ENCODE measurements around the gene AATK. TPM values are rescaled to one million over a fixed set of nuclear protein-coding genes. Genes with fewer than 3 reads are reported as not detected.
A peak's percentile ranks its signal among the peaks of the same experiment; 100 is the strongest.

AATK gene
- total RNA-seq, 1 donor from 2014 or later = 0.62 TPM

DNA sequence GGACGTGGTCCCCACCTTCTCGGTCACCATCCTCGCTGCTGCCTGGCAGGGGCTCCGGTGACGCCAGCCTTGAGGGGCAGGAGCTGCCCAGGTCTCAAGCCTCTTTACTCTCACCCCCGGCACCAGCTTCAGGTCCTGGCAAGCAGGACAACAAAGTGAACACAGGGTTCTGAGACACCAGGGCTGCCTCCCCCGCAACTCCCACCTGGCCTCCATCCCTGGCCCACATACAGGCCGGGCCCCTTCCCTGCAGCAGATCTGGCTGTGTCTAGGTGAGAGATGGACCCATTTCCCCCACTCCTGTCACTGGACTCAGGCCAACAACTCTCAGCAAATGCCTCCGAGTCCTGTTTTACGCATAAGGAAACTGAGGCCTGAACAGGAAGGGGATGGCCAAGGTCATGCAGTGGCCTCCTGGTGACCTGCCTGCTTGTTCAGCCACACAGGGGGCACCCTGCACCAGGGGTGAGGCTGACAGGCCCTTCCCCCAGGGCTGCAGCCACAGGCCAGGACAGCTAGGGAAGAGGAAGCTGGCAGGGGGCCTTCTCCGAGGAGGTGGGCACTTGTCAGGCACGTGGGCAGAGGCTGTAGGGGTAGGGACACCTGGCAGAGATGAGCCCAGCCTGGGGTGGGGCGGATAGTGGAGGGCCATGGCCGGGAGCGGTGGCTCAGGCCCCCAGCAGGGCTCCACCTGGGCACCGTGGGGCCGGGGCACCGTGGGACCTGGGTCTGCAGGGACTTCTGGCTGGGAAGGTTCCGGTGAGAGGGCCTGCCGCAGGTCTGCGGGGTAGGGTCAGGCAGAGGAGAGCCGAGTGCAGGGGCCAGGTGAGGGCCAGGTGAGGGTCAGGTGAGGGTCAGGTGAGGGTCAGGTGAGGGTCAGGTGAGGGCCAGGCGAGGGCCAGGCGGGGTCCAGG lies 47.5 kb downstream of the AATK start:
- H3K9me3 Mint-ChIP-seq = no peaks in the 10 kb centered on the region

DNA sequence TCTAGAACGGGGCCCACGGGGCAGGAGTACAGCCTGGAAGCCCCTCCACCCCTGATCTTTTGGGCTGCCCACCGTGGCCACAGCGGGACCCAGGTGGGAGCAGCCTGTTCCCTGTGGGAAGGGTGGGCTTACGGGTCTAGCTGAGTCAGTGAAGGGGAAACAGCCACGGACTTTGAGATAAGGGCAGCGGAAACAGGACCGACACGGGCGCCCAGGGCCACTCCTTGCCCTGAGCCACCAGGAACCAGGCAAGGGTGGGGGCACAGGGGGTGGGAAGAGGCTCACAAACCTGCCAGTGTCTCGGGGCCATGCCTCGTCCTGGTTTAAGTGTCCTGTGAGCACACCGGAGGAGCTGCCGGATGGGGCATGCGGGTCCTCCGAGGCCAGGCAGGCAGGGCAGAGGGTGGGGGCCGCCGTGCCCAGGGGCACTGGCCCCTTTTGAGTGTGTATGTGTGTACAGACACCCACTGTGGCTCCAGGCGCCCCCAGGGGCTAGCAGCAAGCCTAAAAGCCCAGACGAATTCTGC lies 48.3 kb downstream of the AATK start:
- Mint-ChIP-seq H3K4me3 (no peak overlapping the region), H3K27ac (no peak overlapping the region), H3K9me3 (no peaks in the 10 kb centered on the region), H3K36me3 (ENCODE audit: low read depth) (no peaks in the 10 kb centered on the region), H3K27me3 (ENCODE audit: insufficient read depth) (no peaks in the 10 kb centered on the region), H3K4me1 (ENCODE audit: low read depth) (no peaks in the 10 kb centered on the region)
- no peak for DNase-seq (ENCODE audit: low spot score)
- intact Hi-C loops (cut with micrococcal nuclease) = no loop called here

More for the DNA sequence above, 47.5 kb downstream of the AATK start:
- H3K4me3 Mint-ChIP-seq = peak overlapping the region; percentile 42
- H3K4me1 Mint-ChIP-seq (ENCODE audit: low read depth) = no peaks in the 10 kb centered on the region
- H3K27ac Mint-ChIP-seq = peak overlapping the region; percentile 13
- H3K27me3 Mint-ChIP-seq (ENCODE audit: insufficient read depth) = no peaks in the 10 kb centered on the region
- intact Hi-C loops (cut with micrococcal nuclease) = loop anchor here (1.0 kb wide), 2 partner anchors 105 to 435 kb away; no protein-coding TSS in a partner anchor
- no peak for DNase-seq (ENCODE audit: low spot score)
- H3K36me3 Mint-ChIP-seq (ENCODE audit: low read depth) = no peaks in the 10 kb centered on the region

DNA sequence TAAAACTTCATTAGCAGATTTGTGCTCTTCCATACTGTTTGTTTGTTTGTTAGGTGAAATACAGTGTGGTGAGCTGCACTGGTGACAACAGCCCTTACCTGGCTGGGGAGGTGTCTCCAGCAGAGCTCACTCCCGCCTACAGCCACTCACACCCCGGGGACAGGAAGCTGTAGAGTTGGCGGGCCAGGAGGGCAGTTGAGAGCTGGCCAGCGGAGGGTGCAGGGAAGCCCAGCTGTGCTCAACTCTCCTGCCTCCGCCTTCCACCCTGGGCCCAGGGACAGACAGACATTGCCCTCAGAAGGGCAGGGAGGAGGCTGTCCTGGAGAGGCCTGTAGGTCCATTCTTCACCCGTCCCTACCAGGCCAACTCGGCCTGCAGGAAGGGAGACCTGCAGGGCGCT lies 49.3 kb downstream of the AATK start:
- no peaks in the 10 kb centered on the region for H3K9me3 Mint-ChIP-seq
- no peak for DNase-seq (ENCODE audit: low spot score)
- no peaks in the 10 kb centered on the region for H3K36me3 Mint-ChIP-seq (ENCODE audit: low read depth)
- intact Hi-C loops (cut with micrococcal nuclease) = no loop called here
- no peak overlapping the region for H3K4me3 Mint-ChIP-seq
- H3K27me3 Mint-ChIP-seq (ENCODE audit: insufficient read depth) = no peaks in the 10 kb centered on the region
- H3K27ac Mint-ChIP-seq = no peak overlapping the region
- no peaks in the 10 kb centered on the region for H3K4me1 Mint-ChIP-seq (ENCODE audit: low read depth)

DNA sequence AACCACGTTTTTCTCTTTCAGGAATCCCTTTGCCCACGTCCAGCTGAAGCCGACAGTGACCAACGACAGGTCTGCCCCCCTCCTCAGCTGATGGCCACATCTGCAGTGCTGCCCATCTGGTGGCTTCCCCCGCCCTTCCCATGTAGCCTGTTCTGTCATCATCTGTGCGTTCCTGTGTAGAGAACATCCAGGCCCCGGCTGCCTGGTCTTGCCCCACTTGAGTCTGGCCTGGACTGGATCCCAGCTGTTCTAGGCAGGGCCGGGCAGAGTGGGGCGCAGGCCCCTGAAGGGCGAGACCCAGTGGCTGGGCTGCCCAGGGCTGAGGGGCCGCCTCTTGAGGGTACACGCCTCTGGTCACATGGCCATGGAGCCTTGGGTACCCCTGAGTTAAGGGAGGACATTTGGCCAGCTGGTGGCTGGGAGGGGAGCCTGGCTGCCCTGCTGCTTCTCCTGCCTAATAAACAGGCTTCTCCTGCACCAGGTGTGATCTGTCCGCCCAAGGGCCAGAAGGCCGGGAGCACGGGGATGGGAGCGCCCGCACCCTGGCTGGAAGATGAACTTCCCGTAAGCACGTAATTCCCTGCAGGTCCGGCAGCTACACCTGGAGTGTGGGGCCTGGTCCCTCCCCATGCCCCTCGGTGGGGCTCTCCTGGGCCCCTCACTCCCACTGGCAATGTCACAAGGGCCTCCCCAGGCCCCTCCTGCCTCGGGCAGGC lies 50.1 kb downstream of the AATK start:
- intact Hi-C loops (cut with micrococcal nuclease) = no loop called here
- DNase-seq (ENCODE audit: low spot score) = no peak
- Mint-ChIP-seq H3K4me1 (ENCODE audit: low read depth) (no peaks in the 10 kb centered on the region), H3K27me3 (ENCODE audit: insufficient read depth) (no peaks in the 10 kb centered on the region), H3K27ac (no peak overlapping the region), H3K4me3 (no peak overlapping the region), H3K9me3 (no peaks in the 10 kb centered on the region), H3K36me3 (ENCODE audit: low read depth) (no peaks in the 10 kb centered on the region)

DNA sequence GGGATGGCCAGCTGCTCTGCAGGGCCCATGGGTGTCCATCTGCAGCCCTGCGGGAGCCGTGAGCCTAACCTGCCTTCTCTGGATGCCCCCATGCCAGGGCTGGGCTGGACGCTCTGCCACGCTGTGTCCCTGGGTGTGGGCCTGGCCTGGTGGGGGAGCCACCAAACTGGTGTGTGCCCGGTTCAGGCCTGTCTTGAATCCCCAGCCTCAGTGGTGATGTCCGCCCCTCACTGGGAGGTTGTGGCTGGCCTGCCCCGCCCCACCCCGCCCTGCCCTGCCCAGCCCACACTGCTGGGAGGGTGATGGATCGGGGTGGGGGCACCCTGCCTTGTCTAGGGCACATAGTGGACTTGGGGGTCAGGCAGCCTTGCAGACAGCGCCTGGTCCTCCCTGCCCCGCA lies 50.8 kb downstream of the AATK start:
- DNase-seq (ENCODE audit: low spot score) = no peak
- H3K36me3 Mint-ChIP-seq (ENCODE audit: low read depth) = no peaks in the 10 kb centered on the region
- H3K4me1 Mint-ChIP-seq (ENCODE audit: low read depth) = no peaks in the 10 kb centered on the region
- H3K4me3 Mint-ChIP-seq = no peak overlapping the region
- intact Hi-C loops (cut with micrococcal nuclease) = no loop called here
- no peak overlapping the region for H3K27ac Mint-ChIP-seq
- no peaks in the 10 kb centered on the region for H3K9me3 Mint-ChIP-seq
- no peaks in the 10 kb centered on the region for H3K27me3 Mint-ChIP-seq (ENCODE audit: insufficient read depth)

DNA sequence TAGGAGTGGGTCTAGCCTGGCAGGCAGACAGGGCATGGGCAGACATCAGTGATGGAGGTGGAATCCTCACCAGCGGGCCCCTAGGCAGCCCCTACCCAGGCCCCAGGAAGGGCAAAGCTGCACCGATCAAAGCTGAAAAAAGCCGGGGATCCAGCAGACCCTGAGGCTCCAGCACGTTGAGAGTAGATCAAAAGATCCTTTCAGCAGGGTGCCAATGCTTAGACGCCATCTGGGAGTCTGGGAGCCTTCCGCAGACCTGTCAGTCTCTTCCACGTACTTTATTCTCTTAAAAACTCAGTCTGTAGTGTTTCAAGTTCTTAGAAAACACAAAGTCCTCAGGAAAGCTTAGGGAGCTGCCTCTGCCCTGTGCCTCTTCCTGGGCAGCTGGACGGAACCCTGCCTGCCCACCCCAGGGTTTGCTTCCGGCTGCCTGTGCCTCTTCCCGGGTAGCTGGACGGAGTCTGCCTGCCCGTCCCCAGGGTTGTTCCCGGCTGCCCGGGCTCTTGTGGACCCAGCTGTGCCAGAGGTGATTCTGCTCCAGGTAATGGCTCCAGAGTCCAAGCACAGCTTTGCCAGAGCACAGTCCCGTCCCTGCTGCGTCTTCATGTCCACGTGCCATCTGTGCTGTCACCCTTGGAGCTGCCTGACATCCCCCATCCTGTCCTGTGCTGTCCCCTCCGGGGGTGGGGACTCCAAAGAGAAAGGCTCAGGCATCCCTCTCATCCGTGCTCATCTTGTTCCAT lies 51.5 kb downstream of the AATK start:
- intact Hi-C loops (cut with micrococcal nuclease) = no loop called here
- Mint-ChIP-seq H3K36me3 (ENCODE audit: low read depth) (no peaks in the 10 kb centered on the region), H3K4me1 (ENCODE audit: low read depth) (peaks cover 5% of the 10 kb centered on the region), H3K9me3 (no peaks in the 10 kb centered on the region), H3K4me3 (no peak overlapping the region), H3K27me3 (ENCODE audit: insufficient read depth) (no peaks in the 10 kb centered on the region), H3K27ac (no peak overlapping the region)
- no peak for DNase-seq (ENCODE audit: low spot score)

DNA sequence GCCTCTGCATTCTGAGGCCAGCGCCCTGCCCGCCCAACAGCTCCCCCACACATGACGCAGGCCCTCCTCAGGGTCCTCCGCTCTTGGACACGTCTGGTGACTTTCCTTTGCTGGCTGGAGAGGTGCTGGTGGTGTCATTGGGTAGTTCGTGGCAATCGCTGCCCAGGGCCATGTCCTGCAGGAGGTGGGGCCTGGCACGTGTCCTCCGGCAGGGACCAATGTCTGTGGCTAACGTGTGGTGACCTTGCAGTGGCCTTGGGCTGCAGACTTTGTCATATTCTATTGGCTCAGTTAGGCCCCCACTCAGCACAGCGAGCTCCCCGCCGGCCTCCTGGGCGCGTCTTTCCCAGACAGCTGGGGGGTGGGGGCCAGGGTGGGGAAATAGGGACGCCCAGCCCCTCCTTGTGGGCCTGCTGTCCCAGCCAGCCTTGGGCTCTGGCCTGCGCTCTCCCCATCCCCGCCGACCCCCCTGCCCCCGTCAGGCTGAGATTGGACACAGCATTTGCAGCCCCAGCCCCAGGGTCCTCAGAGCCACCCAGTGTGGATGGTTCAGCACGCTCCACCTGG lies 52.8 kb downstream of the AATK start:
- H3K4me1 Mint-ChIP-seq (ENCODE audit: low read depth) = peaks cover 5% of the 10 kb centered on the region
- H3K36me3 Mint-ChIP-seq (ENCODE audit: low read depth) = no peaks in the 10 kb centered on the region
- no peaks in the 10 kb centered on the region for H3K27me3 Mint-ChIP-seq (ENCODE audit: insufficient read depth)
- no peaks in the 10 kb centered on the region for H3K9me3 Mint-ChIP-seq
- no peak for DNase-seq (ENCODE audit: low spot score)
- intact Hi-C loops (cut with micrococcal nuclease) = no loop called here
- no peak overlapping the region for H3K27ac Mint-ChIP-seq
- no peak overlapping the region for H3K4me3 Mint-ChIP-seq

DNA sequence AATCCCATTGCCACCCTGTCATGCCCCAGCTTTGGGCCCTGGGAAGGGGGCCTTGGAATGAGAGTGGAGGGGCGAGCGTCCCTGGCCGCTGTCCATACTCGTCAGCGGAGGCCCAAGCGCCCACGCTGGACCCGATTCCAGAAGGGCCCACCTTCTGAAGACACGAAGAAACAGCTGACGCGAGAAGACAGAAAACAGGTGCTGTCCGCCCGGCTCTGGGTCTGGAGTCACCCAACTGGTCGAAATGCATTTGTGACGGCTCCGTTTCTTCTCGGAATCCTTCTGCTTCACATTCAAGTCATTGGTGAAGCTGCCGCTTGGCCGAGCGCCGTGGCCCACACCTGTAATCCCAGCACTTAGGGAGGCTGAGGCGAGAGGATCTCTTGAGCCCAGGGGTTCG lies 53.6 kb downstream of the AATK start:
- H3K27me3 Mint-ChIP-seq (ENCODE audit: insufficient read depth) = no peaks in the 10 kb centered on the region
- DNase-seq (ENCODE audit: low spot score) = no peak
- intact Hi-C loops (cut with micrococcal nuclease) = no loop called here
- no peak overlapping the region for H3K4me3 Mint-ChIP-seq
- no peak overlapping the region for H3K27ac Mint-ChIP-seq
- H3K36me3 Mint-ChIP-seq (ENCODE audit: low read depth) = no peaks in the 10 kb centered on the region
- H3K4me1 Mint-ChIP-seq (ENCODE audit: low read depth) = peaks cover 5% of the 10 kb centered on the region
- H3K9me3 Mint-ChIP-seq = no peaks in the 10 kb centered on the region

DNA sequence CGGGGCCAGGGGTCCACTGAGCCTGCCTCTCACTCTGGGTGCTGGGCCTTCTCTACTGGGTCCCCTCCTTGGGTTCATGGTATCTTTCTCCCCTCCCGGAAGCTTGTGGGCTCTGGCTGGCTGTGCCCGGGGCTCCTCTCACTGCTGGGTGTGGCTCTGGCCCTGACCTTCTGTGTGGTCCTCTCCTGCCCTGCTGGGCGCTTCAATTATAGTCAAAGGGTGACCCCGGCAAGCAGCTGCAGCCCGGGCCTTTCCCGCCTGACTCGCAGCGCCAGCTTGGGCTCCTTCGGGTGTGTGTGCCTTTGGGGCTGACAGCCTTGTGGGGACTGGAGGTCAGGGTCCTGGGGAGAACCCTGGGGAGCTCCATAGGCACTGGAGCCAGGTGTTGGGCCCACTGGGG lies 55.0 kb downstream of the AATK start:
- no peaks in the 10 kb centered on the region for H3K36me3 Mint-ChIP-seq (ENCODE audit: low read depth)
- H3K4me1 Mint-ChIP-seq (ENCODE audit: low read depth) = peaks cover 5% of the 10 kb centered on the region
- H3K4me3 Mint-ChIP-seq = no peak overlapping the region
- H3K27me3 Mint-ChIP-seq (ENCODE audit: insufficient read depth) = no peaks in the 10 kb centered on the region
- no peak for DNase-seq (ENCODE audit: low spot score)
- intact Hi-C loops (cut with micrococcal nuclease) = no loop called here
- H3K9me3 Mint-ChIP-seq = no peaks in the 10 kb centered on the region
- H3K27ac Mint-ChIP-seq = no peak overlapping the region

DNA sequence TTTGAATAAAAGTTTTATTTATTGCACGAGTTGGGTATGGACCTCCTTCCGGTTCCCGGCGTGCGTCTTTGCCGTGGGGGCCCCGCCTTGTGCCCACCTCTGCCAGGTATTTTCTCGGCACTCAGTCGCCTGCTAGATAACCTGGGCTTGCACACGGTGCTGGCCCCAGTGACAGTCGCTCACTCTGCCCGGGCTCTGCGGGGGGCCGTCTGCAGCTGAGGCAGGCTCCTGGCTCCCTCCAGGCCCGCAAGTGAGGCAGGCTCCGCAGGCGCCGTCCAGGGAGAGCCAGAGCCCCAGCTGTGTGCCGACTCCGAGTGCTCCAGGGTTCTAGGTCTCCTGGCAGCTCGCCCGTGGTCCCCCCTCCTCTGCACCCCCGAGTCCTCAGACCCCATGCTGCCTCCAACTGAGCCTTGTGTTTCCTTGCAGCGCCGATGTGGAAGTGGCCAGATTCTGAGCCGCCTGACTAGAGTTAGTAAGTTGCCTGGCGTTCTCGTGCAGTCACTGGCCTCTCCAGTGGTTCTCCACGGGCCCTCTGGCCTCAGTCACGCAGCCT lies 55.5 kb downstream of the AATK start:
- Mint-ChIP-seq H3K27ac (no peak overlapping the region), H3K27me3 (ENCODE audit: insufficient read depth) (no peaks in the 10 kb centered on the region), H3K4me3 (no peak overlapping the region), H3K36me3 (ENCODE audit: low read depth) (no peaks in the 10 kb centered on the region), H3K9me3 (no peaks in the 10 kb centered on the region), H3K4me1 (ENCODE audit: low read depth) (peaks cover 5% of the 10 kb centered on the region)
- DNase-seq (ENCODE audit: low spot score) = no peak
- intact Hi-C loops (cut with micrococcal nuclease) = no loop called here

DNA sequence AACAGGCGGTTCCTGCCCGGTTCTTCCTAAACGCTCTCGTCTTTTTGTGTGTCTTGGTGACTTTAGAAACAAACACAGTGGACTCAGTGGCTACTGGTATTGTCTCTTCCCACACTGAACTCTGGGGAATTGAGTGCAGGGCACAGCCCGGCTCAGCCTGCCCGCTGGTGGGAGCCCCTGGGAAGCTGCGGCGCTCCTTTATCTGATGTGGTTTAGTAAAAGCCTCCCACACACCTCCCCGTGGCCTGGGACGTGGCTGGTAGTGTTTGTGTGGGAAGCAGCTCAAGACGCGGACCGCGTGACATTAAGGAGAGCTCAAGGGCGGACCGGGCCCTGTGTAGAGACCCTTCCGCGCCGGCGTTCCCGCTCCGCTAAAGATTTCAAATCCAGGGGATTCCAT lies 56.1 kb downstream of the AATK start:
- no peak for DNase-seq (ENCODE audit: low spot score)
- intact Hi-C loops (cut with micrococcal nuclease) = no loop called here
- Mint-ChIP-seq H3K4me1 (ENCODE audit: low read depth) (peaks cover 5% of the 10 kb centered on the region), H3K36me3 (ENCODE audit: low read depth) (no peaks in the 10 kb centered on the region), H3K27ac (no peak overlapping the region), H3K27me3 (ENCODE audit: insufficient read depth) (no peaks in the 10 kb centered on the region), H3K9me3 (no peaks in the 10 kb centered on the region), H3K4me3 (no peak overlapping the region)

DNA sequence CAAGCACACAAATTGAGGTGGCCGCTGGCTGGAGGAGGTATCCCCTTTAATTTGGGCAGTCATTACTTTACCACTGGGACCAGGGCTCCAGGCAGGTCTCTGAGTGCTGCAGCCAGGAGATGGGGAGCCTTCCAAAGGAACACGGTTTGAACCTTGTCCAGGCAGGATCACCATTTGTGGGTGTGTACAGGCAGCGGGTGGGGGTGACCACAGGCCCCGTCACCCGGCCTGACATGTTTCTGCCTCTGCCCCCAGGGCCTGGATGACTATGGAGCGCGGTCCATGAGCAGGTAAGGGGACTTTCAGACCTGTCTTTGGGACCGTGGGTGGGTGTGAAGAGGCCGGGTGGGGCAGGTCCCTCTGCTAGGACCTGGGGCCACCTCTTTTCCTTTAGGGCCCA lies 57.8 kb downstream of the AATK start:
- no peak overlapping the region for H3K4me3 Mint-ChIP-seq
- H3K36me3 Mint-ChIP-seq (ENCODE audit: low read depth) = no peaks in the 10 kb centered on the region
- intact Hi-C loops (cut with micrococcal nuclease) = no loop called here
- H3K4me1 Mint-ChIP-seq (ENCODE audit: low read depth) = peaks cover 5% of the 10 kb centered on the region
- H3K27me3 Mint-ChIP-seq (ENCODE audit: insufficient read depth) = no peaks in the 10 kb centered on the region
- H3K27ac Mint-ChIP-seq = no peak overlapping the region
- DNase-seq (ENCODE audit: low spot score) = no peak
- no peaks in the 10 kb centered on the region for H3K9me3 Mint-ChIP-seq
